HCT116 (cell line): Measurements from ENCODE around the gene KIAA1586. TPM values are rescaled to one million over a fixed set of nuclear protein-coding genes. Genes with fewer than 3 reads are reported as not detected.

ENCODE experiments used
- ATAC-seq: fragments of 200-7000 bp; cut with Tn5 transposase; 2 replicates; pipeline ENCODE4 v1.9.1; 2020; ENCODE audit warnings: mild to moderate bottlenecking, moderate library complexity
- BruUV-seq: library from RNA; stranded (reverse); fragments of 400-500 nt; replicated peaks from 2 replicates; lab custom pipeline; 2021; lab: Mats Ljungman, UMichigan
- CTCF ChIA-PET: fragments of 300-600 bp; sonication (Branson Sonifier 250); formaldehyde crosslinking; loops from one replicate; lab custom pipeline; 2021; ENCODE audit warnings: antibody characterized with exemption; lab: Charles Lee
- POLR2A ChIA-PET: fragments of 300-600, 350-600 bp; sonication (Branson Sonifier 250); formaldehyde crosslinking; loops from one replicate; lab custom pipeline; 2021; ENCODE audit warnings: antibody characterized with exemption; lab: Charles Lee
- RAD21 ChIA-PET, 2 experiments: fragments of 300-600 bp; sonication (Branson Sonifier 250); formaldehyde crosslinking; loops; one replicate each; lab custom pipeline; 2023; ENCODE audit warnings: low total read pairs in 2 of 2; ENCODE audit not compliant: uncharacterized antibody in 2 of 2, unreplicated experiment in 2 of 2, low non-redundant PET in 1 of 2; lab: Charles Lee
- DNase-seq: peaks from one replicate; pipeline ENCODE4 v3.0.0-alpha.2; 2010; ENCODE audit warnings: low read depth, low spot score
- H2AFZ ChIP-seq: fragments of 200-600 bp; shearing (Covaris generic), sonication (generic); 2 replicates; pipeline ENCODE4 v1.6.1; 2017; ENCODE audit warnings: low read depth, mixed run types, mixed read lengths, antibody characterized with exemption, low read length; ENCODE audit not compliant: poor library complexity, severe bottlenecking
- H3K27ac ChIP-seq: 2 replicates; pipeline ENCODE4 v1.5.1; 2012; ENCODE audit warnings: low read depth, low read length
- H3K27me3 ChIP-seq: fragments of 200-600 bp; sonication (generic); 2 replicates; pipeline ENCODE4 v1.6.1; 2016; ENCODE audit warnings: mixed run types, low read length, mixed read lengths; ENCODE audit not compliant: insufficient read depth
- H3K36me3 ChIP-seq, 2 experiments: fragments of 200-500 bp in 1 of 2; fragments of 200-600 bp in 1 of 2; sonication (Bioruptor generic) in 1 of 2; sonication (generic) in 1 of 2; 2 replicates each; pipeline versions ENCODE4 v1.5.1 to v1.6.1; 2014 to 2016; ENCODE audit warnings: low read length in 2 of 2, inconsistent platforms in 1 of 2, mixed read lengths in 1 of 2, mixed run types in 1 of 2; ENCODE audit not compliant: insufficient read depth in 2 of 2, control insufficient read depth in 1 of 2
- H3K4me1 ChIP-seq, 2 experiments: fragments of 200-600 bp in 1 of 2; sonication (generic) in 1 of 2; 2 replicates each; pipeline versions ENCODE4 v1.5.1 to v1.6.1; 2012 to 2017; ENCODE audit warnings: low read length in 2 of 2, inconsistent platforms in 1 of 2, mild to moderate bottlenecking in 1 of 2, mixed read lengths in 1 of 2, mixed run types in 1 of 2, moderate library complexity in 1 of 2; ENCODE audit not compliant: insufficient read depth in 2 of 2, control insufficient read depth in 1 of 2
- H3K4me2 ChIP-seq: fragments of 200-600 bp; sonication (generic); 2 replicates; pipeline ENCODE4 v1.6.1; 2017; ENCODE audit warnings: mixed run types, low read length, mixed read lengths
- H3K4me3 ChIP-seq, 2 experiments: fragments of 200-600 bp in 1 of 2; sonication (generic) in 1 of 2; replicated peaks in 1 of 2; 2 replicates each; pipeline ENCODE4 v1.5.1; 2011 to 2016; ENCODE audit warnings: low read length in 2 of 2, control low read depth in 1 of 2, low read depth in 1 of 2, mild to moderate bottlenecking in 1 of 2, mixed read lengths in 1 of 2, mixed run types in 1 of 2
- H3K79me2 ChIP-seq: fragments of 200-600 bp; sonication (generic); 2 replicates; pipeline ENCODE4 v1.6.1; 2017; ENCODE audit warnings: mild to moderate bottlenecking, mixed run types, low read length, moderate library complexity, mixed read lengths; ENCODE audit not compliant: insufficient read depth
- H3K9ac ChIP-seq: fragments of 200-600 bp; sonication (generic); 2 replicates; pipeline ENCODE4 v1.6.1; 2016; ENCODE audit warnings: low read length, mixed read lengths
- H3K9me2 ChIP-seq: fragments of 200-600 bp; sonication (generic), shearing (Covaris generic); 2 replicates; pipeline ENCODE4 v1.6.1; 2017; ENCODE audit warnings: mixed run types, mild to moderate bottlenecking, moderate library complexity; ENCODE audit not compliant: insufficient read depth
- H3K9me3 ChIP-seq, 2 experiments: fragments of 200-500 bp in 1 of 2; fragments of 200-600 bp in 1 of 2; sonication (Bioruptor generic) in 1 of 2; sonication (generic) in 1 of 2; 2 replicates each; pipeline ENCODE4 v1.6.1; 2014 to 2017; ENCODE audit warnings: low read length in 2 of 2, mixed read lengths in 2 of 2, inconsistent platforms in 1 of 2, low read depth in 1 of 2, mild to moderate bottlenecking in 1 of 2, mixed run types in 1 of 2, moderate library complexity in 1 of 2; ENCODE audit not compliant: control insufficient read depth in 1 of 2, insufficient read depth in 1 of 2
- H4K20me1 ChIP-seq: fragments of 200-600 bp; sonication (generic), shearing (Covaris generic); 2 replicates; pipeline ENCODE4 v1.6.1; 2017; ENCODE audit warnings: mixed run types, mild to moderate bottlenecking, moderate library complexity; ENCODE audit not compliant: insufficient read depth
- ATF3 ChIP-seq: IDR thresholded peaks from 2 replicates; pipeline ENCODE4 v1.6.1; 2012
- CBX3 ChIP-seq: IDR thresholded peaks from 2 replicates; pipeline ENCODE4 v1.6.1; 2012; ENCODE audit warnings: low read depth
- CTCF ChIP-seq, 3 experiments: fragments of 200-600 bp in 1 of 3; sonication (generic) in 1 of 3; IDR thresholded peaks in 2 of 3; conservative IDR thresholded peaks in 1 of 3; 2 replicates each; pipeline ENCODE4 v1.5.1; 2012 to 2017; ENCODE audit warnings: low read depth in 2 of 3, low read length in 2 of 3, antibody characterized with exemption in 1 of 3, borderline replicate concordance in 1 of 3, control low read depth in 1 of 3, mild to moderate bottlenecking in 1 of 3, mixed read lengths in 1 of 3, mixed run types in 1 of 3, moderate library complexity in 1 of 3; ENCODE audit not compliant: insufficient read depth in 1 of 3
- EZH2 ChIP-seq: fragments of 200-600 bp; sonication (generic); IDR thresholded peaks from 2 replicates; pipeline ENCODE4 v1.6.1; 2017; ENCODE audit warnings: antibody characterized with exemption, mixed run types
- FOSL1 ChIP-seq: IDR thresholded peaks from 2 replicates; pipeline ENCODE4 v1.6.1; 2012; ENCODE audit warnings: low read depth
- JUND ChIP-seq: IDR thresholded peaks from 2 replicates; pipeline ENCODE4 v1.6.1; 2012
- POLR2A ChIP-seq: IDR thresholded peaks from 2 replicates; pipeline ENCODE4 v1.7.0; 2011; ENCODE audit warnings: borderline replicate concordance; ENCODE audit not compliant: insufficient read depth, insufficient read length; ENCODE audit errors: extremely low read depth
- POLR2AphosphoS5 ChIP-seq: IDR thresholded peaks from 2 replicates; pipeline ENCODE4 v1.6.1; 2011; ENCODE audit warnings: mild to moderate bottlenecking, low read depth, low read length, moderate library complexity
- REST ChIP-seq: IDR thresholded peaks from 2 replicates; pipeline ENCODE4 v1.6.1; 2012; ENCODE audit warnings: low read depth
- SP1 ChIP-seq: IDR thresholded peaks from 2 replicates; pipeline ENCODE4 v1.6.1; 2012; ENCODE audit warnings: low read depth
- SRF ChIP-seq: IDR thresholded peaks from 2 replicates; pipeline ENCODE4 v1.6.1; 2012; ENCODE audit warnings: low read depth
- YY1 ChIP-seq: IDR thresholded peaks from 2 replicates; pipeline ENCODE4 v1.6.1; 2011; ENCODE audit warnings: low read length, low read depth, moderate library complexity, mild to moderate bottlenecking; ENCODE audit not compliant: insufficient replicate concordance; ENCODE audit errors: extremely low read depth
- ZBTB33 ChIP-seq: IDR thresholded peaks from 2 replicates; pipeline ENCODE4 v1.6.1; 2011; ENCODE audit warnings: mild to moderate bottlenecking, low read length, moderate library complexity; ENCODE audit not compliant: insufficient replicate concordance; ENCODE audit errors: extremely low read depth
- ZFX ChIP-seq: fragments of 450-650 bp; IDR thresholded peaks from 2 replicates; pipeline ENCODE4 v1.6.1; 2017
- ZNF274 ChIP-seq: fragments of 200-500 bp; sonication (Bioruptor generic); IDR thresholded peaks from 2 replicates; pipeline ENCODE4 v1.6.1; 2014; ENCODE audit warnings: mild to moderate bottlenecking, low read depth, low read length, inconsistent platforms
- intact Hi-C: fragments of 100-400 bp; cut with micrococcal nuclease; formaldehyde crosslinking; loops from 2 replicates; pipeline ENCODE4 v1.10.0; 2022
- total RNA-seq: library from RNA; stranded (reverse); gene quantifications from one replicate; pipeline ENCODE4 v1.2.1, GENCODE V29; 2021; ENCODE audit not compliant: unreplicated experiment

KIAA1586 gene
- total RNA-seq, 1 experiment from 2014 or later: 12.7 TPM

- H3K9me3 ChIP-seq: no peaks in the 10 kb centered on the region
- POLR2A ChIA-PET: no interaction called here
- no peak overlapping the region for H3K4me2 ChIP-seq
- TF ChIP-seq CBX3 (no peak), YY1 (no peak), FOSL1 (no peak), ATF3 (no peak), JUND (no peak), SP1 (no peak), CTCF (IDR thresholded peaks at IDR 0.05 in 2 of 3, conservative IDR thresholded peaks at IDR 0.05 in 1 of 3; ENCODE audit: borderline replicate concordance in 1 of 3, insufficient read depth in 1 of 3, low read depth in 2 of 3, low read length in 2 of 3) (no peak), ZNF274 (no peak), POLR2A (no peak), SRF (no peak), ZBTB33 (no peak), REST (no peak), POLR2AphosphoS5 (no peak), ZFX (no peak), EZH2 (no peak)
- no peak overlapping the region for H2AFZ ChIP-seq
- DNase-seq (no peak), ATAC-seq (no peak)
- no peak overlapping the region for H3K9ac ChIP-seq
- peaks cover 41% of the 10 kb centered on the region in 2 experiments for H3K36me3 ChIP-seq
- peaks cover 88% of the 10 kb centered on the region for H3K79me2 ChIP-seq
- peaks cover 11% of the 10 kb centered on the region; the same call in 1 of the 2 replicates for H4K20me1 ChIP-seq
- H3K27ac ChIP-seq: no peak overlapping the region
- no TSS peak for BruUV-seq
- CTCF ChIA-PET: no interaction called here
- H3K4me3 ChIP-seq: no peak overlapping the region
- RAD21 ChIA-PET: no interaction called here
- H3K27me3 ChIP-seq: no peaks in the 10 kb centered on the region
- H3K4me1 ChIP-seq: no peaks in the 10 kb centered on the region
- intact Hi-C loops: loop anchor here (10.0 kb wide), 1 partner anchor 193 kb away; no protein-coding TSS in a partner anchor
- H3K9me2 ChIP-seq: no peaks in the 10 kb centered on the region
Measured at GRCh38 chr6:57097596-57097995, 51.1 kb downstream of the KIAA1586 start.
